MM.1S (cell line): ENCODE results near the gene MAL.

ENCODE experiments used
- DNase-seq: peaks from one replicate; pipeline ENCODE4 v3.0.0-alpha.2; 2015
- H2AFZ ChIP-seq: fragments of 300-600 bp; sonication (generic); 2 replicates; pipeline ENCODE4 v1.6.0; 2016; ENCODE audit warnings: antibody characterized with exemption, low read length
- H3F3A ChIP-seq: fragments of 300-600 bp; sonication (generic); 2 replicates; pipeline ENCODE4 v1.6.1; 2016; ENCODE audit warnings: mild to moderate bottlenecking, antibody characterized with exemption, low read length, moderate library complexity, mixed read lengths; ENCODE audit not compliant: insufficient read depth
- H3K27ac ChIP-seq: fragments of 300-600 bp; sonication (generic); 2 replicates; pipeline ENCODE4 v1.5.1; 2016; ENCODE audit warnings: mild to moderate bottlenecking, low read length
- H3K27me3 ChIP-seq: fragments of 300-600 bp; sonication (generic); replicated peaks from 2 replicates; pipeline ENCODE4 v1.6.0; 2016; ENCODE audit warnings: low read length; ENCODE audit not compliant: insufficient read depth
- H3K36me3 ChIP-seq: fragments of 300-600 bp; sonication (generic); replicated peaks from 2 replicates; pipeline ENCODE4 v1.6.1; 2016; ENCODE audit warnings: mild to moderate bottlenecking, low read length, mixed read lengths; ENCODE audit not compliant: insufficient read depth
- H3K4me1 ChIP-seq: fragments of 300-600 bp; sonication (generic); 2 replicates; pipeline ENCODE4 v1.6.1; 2016; ENCODE audit warnings: low read length, mixed read lengths
- H3K4me2 ChIP-seq: fragments of 300-600 bp; sonication (generic); 2 replicates; pipeline ENCODE4 v1.6.0; 2016; ENCODE audit warnings: low read depth, low read length
- H3K4me3 ChIP-seq: fragments of 300-600 bp; sonication (generic); 2 replicates; pipeline ENCODE4 v1.5.1; 2016; ENCODE audit warnings: low read length, mixed read lengths
- H3K79me2 ChIP-seq: fragments of 300-600 bp; sonication (generic); 2 replicates; pipeline ENCODE4 v1.6.1; 2016; ENCODE audit warnings: mixed run types, low read length, mixed read lengths
- H3K9ac ChIP-seq: fragments of 300-600 bp; sonication (generic); 2 replicates; pipeline ENCODE4 v1.6.1; 2016; ENCODE audit warnings: low read length, mixed read lengths
- H3K9me2 ChIP-seq: fragments of 300-600 bp; sonication (generic); replicated peaks from 2 replicates; pipeline ENCODE4 v1.6.1; 2016; ENCODE audit warnings: mild to moderate bottlenecking, low read length, mixed read lengths; ENCODE audit not compliant: insufficient read depth
- H3K9me3 ChIP-seq: fragments of 300-600 bp; sonication (generic); replicated peaks from 2 replicates; pipeline ENCODE4 v1.6.1; 2016; ENCODE audit warnings: mild to moderate bottlenecking, low read length, mixed read lengths; ENCODE audit not compliant: insufficient read depth
- H4K20me1 ChIP-seq: fragments of 300-600 bp; sonication (generic); 2 replicates; pipeline ENCODE4 v1.6.1; 2016; ENCODE audit warnings: mild to moderate bottlenecking, low read length, moderate library complexity, mixed read lengths; ENCODE audit not compliant: insufficient read depth
- EZH2 ChIP-seq: fragments of 300-600 bp; sonication (generic); optimal IDR thresholded peaks from 2 replicates; pipeline ENCODE3; 2017; ENCODE audit warnings: low read depth, mild to moderate bottlenecking, antibody characterized with exemption, low read length, mixed read lengths
- EZH2phosphoT487 ChIP-seq: fragments of 300-600 bp; sonication (generic); IDR thresholded peaks from 2 replicates; pipeline ENCODE4 v1.6.1; 2018; ENCODE audit warnings: antibody characterized with exemption, low read length
- TF ChIP-seq, protein P1 (sequence below): fragments of 300-600 bp; sonication (generic); IDR thresholded peaks from 2 replicates; pipeline ENCODE4 v1.5.1; 2016; ENCODE audit warnings: antibody characterized with exemption, low read length, mixed read lengths

The MAL gene

DNA sequence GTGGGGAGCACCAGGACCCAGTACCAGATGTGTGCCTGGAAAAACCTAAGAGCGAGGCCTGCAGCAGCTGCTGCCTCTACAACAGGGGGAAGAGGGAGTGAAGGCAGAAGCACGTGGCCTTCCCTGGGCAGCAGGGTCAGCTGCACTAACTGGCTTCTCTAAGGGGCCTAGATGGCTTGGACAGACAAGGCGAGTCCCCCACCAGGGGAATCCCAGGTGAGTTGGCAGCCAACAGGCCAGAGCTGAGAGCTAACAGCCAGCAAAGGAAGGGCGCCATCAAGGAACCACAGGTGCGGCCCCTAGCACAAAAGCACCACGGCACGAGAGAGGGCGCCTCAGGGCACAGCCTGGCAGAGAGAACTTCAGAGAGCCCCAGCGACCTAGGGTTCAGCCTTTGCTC lies 19.8 kb upstream of the MAL start:
- no peak overlapping the region for H3K4me2 ChIP-seq
- no peak overlapping the region for H3K9ac ChIP-seq
- H4K20me1 ChIP-seq = no peaks in the 10 kb centered on the region
- no peak for DNase-seq
- no peaks in the 10 kb centered on the region for H3K36me3 ChIP-seq
- no peaks in the 10 kb centered on the region for H3K9me2 ChIP-seq
- no peak overlapping the region for H3K27ac ChIP-seq
- no peaks in the 10 kb centered on the region for H3K27me3 ChIP-seq
- no peak overlapping the region for H2AFZ ChIP-seq
- H3F3A ChIP-seq = no peaks in the 10 kb centered on the region
- no peaks in the 10 kb centered on the region for H3K9me3 ChIP-seq
- TF ChIP-seq, protein P1, sequence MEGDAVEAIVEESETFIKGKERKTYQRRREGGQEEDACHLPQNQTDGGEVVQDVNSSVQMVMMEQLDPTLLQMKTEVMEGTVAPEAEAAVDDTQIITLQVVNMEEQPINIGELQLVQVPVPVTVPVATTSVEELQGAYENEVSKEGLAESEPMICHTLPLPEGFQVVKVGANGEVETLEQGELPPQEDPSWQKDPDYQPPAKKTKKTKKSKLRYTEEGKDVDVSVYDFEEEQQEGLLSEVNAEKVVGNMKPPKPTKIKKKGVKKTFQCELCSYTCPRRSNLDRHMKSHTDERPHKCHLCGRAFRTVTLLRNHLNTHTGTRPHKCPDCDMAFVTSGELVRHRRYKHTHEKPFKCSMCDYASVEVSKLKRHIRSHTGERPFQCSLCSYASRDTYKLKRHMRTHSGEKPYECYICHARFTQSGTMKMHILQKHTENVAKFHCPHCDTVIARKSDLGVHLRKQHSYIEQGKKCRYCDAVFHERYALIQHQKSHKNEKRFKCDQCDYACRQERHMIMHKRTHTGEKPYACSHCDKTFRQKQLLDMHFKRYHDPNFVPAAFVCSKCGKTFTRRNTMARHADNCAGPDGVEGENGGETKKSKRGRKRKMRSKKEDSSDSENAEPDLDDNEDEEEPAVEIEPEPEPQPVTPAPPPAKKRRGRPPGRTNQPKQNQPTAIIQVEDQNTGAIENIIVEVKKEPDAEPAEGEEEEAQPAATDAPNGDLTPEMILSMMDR = no peak
- TF ChIP-seq EZH2phosphoT487 (no peak), EZH2 (no peak)
- H3K4me1 ChIP-seq = no peaks in the 10 kb centered on the region
- H3K4me3 ChIP-seq = no peak overlapping the region
- H3K79me2 ChIP-seq = no peaks in the 10 kb centered on the region

- Histone ChIP-seq H3K9me2 (no peaks in the 10 kb centered on the region), H3K4me2 (no peak overlapping the region), H3K9ac (no peak overlapping the region), H3K79me2 (no peaks in the 10 kb centered on the region), H4K20me1 (no peaks in the 10 kb centered on the region), H2AFZ (no peak overlapping the region), H3K27ac (no peak overlapping the region), H3F3A (no peaks in the 10 kb centered on the region), H3K36me3 (no peaks in the 10 kb centered on the region), H3K27me3 (no peaks in the 10 kb centered on the region), H3K9me3 (no peaks in the 10 kb centered on the region), H3K4me3 (no peak overlapping the region), H3K4me1 (no peaks in the 10 kb centered on the region)
- TF ChIP-seq EZH2phosphoT487 (no peak), EZH2 (no peak)
- TF ChIP-seq, protein P1 = no peak
- DNase-seq = no peak
Measured at GRCh38 chr2:95006588-95006987, 18.9 kb upstream of the MAL start.

- H3K79me2 ChIP-seq = no peaks in the 10 kb centered on the region
- H4K20me1 ChIP-seq = no peaks in the 10 kb centered on the region
- no peak overlapping the region for H2AFZ ChIP-seq
- peaks cover 2% of the 10 kb centered on the region for H3K4me1 ChIP-seq
- H3K4me3 ChIP-seq = no peak overlapping the region
- no peak overlapping the region for H3K9ac ChIP-seq
- no peak overlapping the region for H3K4me2 ChIP-seq
- H3F3A ChIP-seq = 0 out of 2 replicates have a peak, but pooled peaks cover under 1% of the 10 kb centered on the region
- H3K36me3 ChIP-seq = no peaks in the 10 kb centered on the region
- H3K27me3 ChIP-seq = no peaks in the 10 kb centered on the region
- no peaks in the 10 kb centered on the region for H3K9me3 ChIP-seq
- TF ChIP-seq, protein P1 = no peak
- TF ChIP-seq EZH2 (no peak), EZH2phosphoT487 (no peak)
- no peak overlapping the region for H3K27ac ChIP-seq
- DNase-seq = no peak
- no peaks in the 10 kb centered on the region for H3K9me2 ChIP-seq
Measured at GRCh38 chr2:95007031-95007609, 18.4 kb upstream of the MAL start.
